Spleen (tissue), 7 donors: ENCODE data around the gene PARP14.
"Not testable (repeated sequence)": the region's sequence is repeated elsewhere in the genome, so short reads cannot be mapped to it uniquely, and the experiment has no call there.

ENCODE experiments used
- CTCF ChIP-seq, 11 experiments: fragments of 200-600 bp in 7 of 11; fragments of 450-650 bp in 4 of 11; sonication (generic) in 4 of 11; IDR thresholded peaks in 8 of 11; conservative IDR thresholded peaks in 3 of 11; 1 replicate in 7 of 11; 2 replicates in 4 of 11; pipeline versions ENCODE4 v1.4.0 to v1.8.0; 2016 to 2021; ENCODE audit warnings: antibody characterized with exemption in 11 of 11, inconsistent platforms in 4 of 11, mild to moderate bottlenecking in 1 of 11
- POLR2A ChIP-seq, 3 donors: fragments of 450-650 bp; IDR thresholded peaks; one replicate each; pipeline ENCODE4 v1.5.1; 2017; ENCODE audit warnings: antibody characterized with exemption in 3 of 3, mild to moderate bottlenecking in 1 of 3
- POLR2AphosphoS5 ChIP-seq, 3 donors: sonication (generic); formaldehyde crosslinking; IDR thresholded peaks; one replicate each; pipeline ENCODE4 v1.5.1; 2017; ENCODE audit warnings: antibody characterized with exemption in 3 of 3
- donor health status: DM: no; HTN: no; CAD: no; lungs with moderate emphysema.
- donor health status: DM: no; HTN: no; CAD: no.
- donor health status: DM: no; HTN: no; CAD: no.

GRCh38 chr3:122732682-122733525 is 52.3 kb downstream of the PARP14 start:
- TF ChIP-seq CTCF (IDR thresholded peaks at IDR 0.05 in 8 of 11, conservative IDR thresholded peaks at IDR 0.05 in 3 of 11); POLR2AphosphoS5 (IDR thresholded peaks at IDR 0.05); POLR2A (IDR thresholded peaks at IDR 0.05): not testable (repeated sequence)
